K562 (cell line): ENCODE results near the gene ITPR2. TPM values are rescaled to one million over a fixed set of nuclear protein-coding genes. Genes with fewer than 3 reads are reported as not detected.

Experiments
- ATAC-seq: fragments of 200-7000 bp; cut with Tn5 transposase; 3 replicates; pipeline ENCODE4 v1.9.1; 2020; ENCODE audit warnings: moderate library complexity
- BruUV-seq: library from RNA; stranded (reverse); fragments of 400-500 nt; replicated peaks from 2 replicates; lab custom pipeline; 2021; lab: Mats Ljungman, UMichigan
- CTCF ChIA-PET: fragments of 300-600 bp; formaldehyde crosslinking; extraction: SDS; loops from one replicate; lab custom pipeline; 2021; ENCODE audit warnings: low intra/inter-chr PET ratio; lab: Yijun Ruan, JAX
- POLR2A ChIA-PET: fragments of 300-600, 350-650 bp; sonication (Branson Sonifier 250); formaldehyde crosslinking; extraction: SDS; loops from one replicate; lab custom pipeline; 2021; ENCODE audit warnings: antibody characterized with exemption, inconsistent platforms; lab: Yijun Ruan, JAX
- DNase-seq, 4 experiments: peaks; one replicate each; pipeline versions ENCODE4 v3.0.0 to v3.0.0-alpha.2; 2011 to 2018; ENCODE audit warnings: low spot score in 3 of 4, mixed read lengths in 3 of 4; ENCODE audit errors: extremely low read depth in 1 of 4
- FAIRE-seq: peaks from 2 replicates; lab custom pipeline; 2011; peaks lifted over from hg19 to GRCh38; lab: Jason Lieb, UNC
- H2AFZ ChIP-seq: 2 replicates; pipeline ENCODE4 v1.6.0; 2011; ENCODE audit warnings: low read depth, low read length, control low read depth, inconsistent platforms
- H3K27ac ChIP-seq: fragments of 200-600 bp; 3 replicates; pipeline ENCODE4 v1.8.0; 2011; ENCODE audit warnings: low read depth, mild to moderate bottlenecking, control low read depth, inconsistent platforms, low read length, moderate library complexity, mixed read lengths; ENCODE audit errors: extremely low read depth
- H3K27me3 ChIP-seq, 2 experiments: fragments of 300-600 bp in 1 of 2; 2 replicates in 1 of 2; 3 replicates in 1 of 2; pipeline versions ENCODE4 v1.6.0 to v1.8.0; 2011; ENCODE audit warnings: inconsistent platforms in 2 of 2, low read length in 2 of 2, mild to moderate bottlenecking in 1 of 2, mixed read lengths in 1 of 2, moderate library complexity in 1 of 2; ENCODE audit not compliant: control insufficient read depth in 2 of 2, insufficient read depth in 2 of 2
- H3K36me3 ChIP-seq: fragments of 300-600 bp; 3 replicates; pipeline ENCODE4 v1.8.0; 2011; ENCODE audit warnings: mild to moderate bottlenecking, low read length, inconsistent platforms; ENCODE audit not compliant: control insufficient read depth, insufficient read depth
- H3K4me1 ChIP-seq, 2 experiments: fragments of 200-600 bp in 1 of 2; replicated peaks in 1 of 2; 2 replicates in 1 of 2; 3 replicates in 1 of 2; pipeline versions ENCODE4 v1.5.1 to v1.8.0; 2011; ENCODE audit warnings: inconsistent platforms in 2 of 2, low read length in 2 of 2, mild to moderate bottlenecking in 1 of 2, mixed read lengths in 1 of 2, moderate library complexity in 1 of 2; ENCODE audit not compliant: control insufficient read depth in 2 of 2, insufficient read depth in 2 of 2
- H3K4me2 ChIP-seq: 2 replicates; pipeline ENCODE4 v1.6.1; 2011; ENCODE audit warnings: low read length, control low read depth, inconsistent platforms, mixed read lengths; ENCODE audit not compliant: insufficient read depth
- H3K4me3 ChIP-seq: fragments of 200-600 bp; sonication (generic), shearing (Covaris generic); 2 replicates; pipeline ENCODE4 v1.5.1; 2016; ENCODE audit warnings: control low read depth, inconsistent platforms
- H3K79me2 ChIP-seq: fragments of 200-600 bp; 3 replicates; pipeline ENCODE4 v1.8.0; 2011; ENCODE audit warnings: low read length, inconsistent platforms; ENCODE audit not compliant: control insufficient read depth, insufficient read depth
- H3K9ac ChIP-seq, 2 experiments: 2 replicates each; pipeline versions ENCODE4 v1.6.0 to v1.6.1; 2011; ENCODE audit warnings: low read depth in 2 of 2, low read length in 2 of 2, control low read depth in 1 of 2, inconsistent platforms in 1 of 2, mild to moderate bottlenecking in 1 of 2, mixed read lengths in 1 of 2; ENCODE audit not compliant: insufficient read depth in 1 of 2
- H3K9me1 ChIP-seq: one replicate; pipeline ENCODE4 v1.6.0; 2011; ENCODE audit warnings: inconsistent platforms, mild to moderate bottlenecking, low read length, moderate library complexity; ENCODE audit not compliant: control insufficient read depth, insufficient read depth
- H3K9me3 ChIP-seq: replicated peaks from 2 replicates; pipeline ENCODE4 v1.5.1; 2011; ENCODE audit warnings: low read depth, low read length, inconsistent platforms; ENCODE audit not compliant: control insufficient read depth, insufficient read depth
- H4K20me1 ChIP-seq: replicated peaks from 2 replicates; pipeline ENCODE4 v1.6.1; 2011; ENCODE audit warnings: low read length, inconsistent platforms, mixed read lengths; ENCODE audit not compliant: control insufficient read depth, insufficient read depth
- CHD2 ChIP-seq: IDR thresholded peaks from 2 replicates; pipeline ENCODE4 v1.6.1; 2011; ENCODE audit warnings: low read depth, low read length
- TBL1XR1 ChIP-seq, 2 experiments: IDR thresholded peaks; 2 replicates each; pipeline ENCODE4 v1.6.1; 2012; ENCODE audit warnings: improper control_type of control experiment in 2 of 2, low read length in 2 of 2, mild to moderate bottlenecking in 1 of 2
- THAP12 ChIP-seq: fragments of 250-450 bp; sonication (Bioruptor Pico); IDR thresholded peaks from 2 replicates; pipeline ENCODE4 v1.9.0; 2021; ENCODE audit warnings: mild to moderate bottlenecking, inconsistent platforms
- ZBTB2 ChIP-seq: fragments of 450-650 bp; IDR thresholded peaks from 2 replicates; pipeline ENCODE4 v1.6.1; 2016; ENCODE audit warnings: antibody characterized with exemption
- ZBTB40 ChIP-seq, 2 experiments: fragments of 450-650 bp in 1 of 2; sonication (generic) in 1 of 2; formaldehyde crosslinking in 1 of 2; IDR thresholded peaks; 2 replicates each; pipeline versions ENCODE4 v1.7.1 to v1.9.0; 2016 to 2022; ENCODE audit warnings: inconsistent platforms in 1 of 2, mild to moderate bottlenecking in 1 of 2, missing genetic modification reagents in 1 of 2
- ZBTB7A ChIP-seq: IDR thresholded peaks from 2 replicates; pipeline ENCODE4 v1.6.1; 2011; ENCODE audit warnings: low read depth, mild to moderate bottlenecking, low read length, moderate library complexity, borderline replicate concordance; ENCODE audit not compliant: control insufficient read depth
- WGBS: fragments of 100-300 bp; shearing (Covaris generic); methylation state at CpG from one replicate; pipeline ENCODE4 v1.1.6; 2016; ENCODE audit warnings: low coverage, mixed read lengths; ENCODE audit not compliant: insufficient coverage; ENCODE audit errors: missing lambda C conversion rate; 5-methylcytosine and 5-hydroxymethylcytosine counted together
- in situ Hi-C: fragments of 300-500 bp; cut with MboI; formaldehyde crosslinking; loops from 4 replicates; pipeline ENCODE4 v1.15.0; 2018; ENCODE audit warnings: inconsistent platforms, mixed read lengths
- intact Hi-C: fragments of 100-400 bp; cut with micrococcal nuclease; formaldehyde crosslinking; loops from 2 replicates; pipeline ENCODE4 v1.14.2; 2022
- polyA plus RNA-seq, 8 experiments: library from polyadenylated mRNA; depleted of rRNA in 4 of 8; stranded (reverse) in 5 of 8; unstranded in 3 of 8; fragments of >200 nt; fragmentation: Nextera tagmentation in 2 of 8; fragmentation: Illumina TruSeq in 1 of 8; extraction: Ambion mirVana in 2 of 8; extraction: Trizol in 1 of 8; gene quantifications; 2 replicates each; pipeline versions ENCODE4 v1.2.1 to v1.2.3, GENCODE V29; 2011 to 2014; ENCODE audit warnings: inconsistent platforms in 1 of 8, missing spikeins in 1 of 8
- total RNA-seq, 7 experiments: library from RNA; depleted of rRNA in 6 of 7; stranded (reverse); fragments of >200 nt in 6 of 7; fragmentation: Illumina TruSeq in 2 of 7; extraction: Trizol in 2 of 7; gene quantifications; 2 replicates each; pipeline versions ENCODE4 v1.2.1 to v1.2.3, GENCODE V29; 2011 to 2021; ENCODE audit warnings: low replicate concordance in 1 of 7

The ITPR2 gene
- total and polyA plus RNA-seq, 9 of the 15 experiments (the other 6 are each of a cell fraction or from before 2014, with no cell fraction given) = 0.21 to 3.3 (median 0.95) TPM

- H3K27me3 ChIP-seq = no peaks in the 10 kb centered on the region
- POLR2A ChIA-PET = no interaction called here
- no peak overlapping the region for H3K4me2 ChIP-seq
- no peak overlapping the region for H2AFZ ChIP-seq
- H3K4me3 ChIP-seq = no peak overlapping the region
- ATAC-seq = no peak
- no peaks in the 10 kb centered on the region for H3K79me2 ChIP-seq
- 0 out of 2 replicates have a peak, but pooled peaks cover 3% of the 10 kb centered on the region for H3K9me3 ChIP-seq
- CTCF ChIA-PET = no interaction called here
- DNase-seq = no peak
- no peaks in the 10 kb centered on the region for H3K9me1 ChIP-seq
- H3K4me1 ChIP-seq = no peaks in the 10 kb centered on the region
- no TSS peak for BruUV-seq
- intact Hi-C loops (no loop called here), in situ Hi-C loops (no loop called here)
- H3K36me3 ChIP-seq = no peaks in the 10 kb centered on the region
- no peak overlapping the region for H3K9ac ChIP-seq
- no peak overlapping the region for H3K27ac ChIP-seq
- no peaks in the 10 kb centered on the region for H4K20me1 ChIP-seq
- no peak for FAIRE-seq
- 17% methylated on average over 1 of the region's 1 CpG for WGBS
- TF ChIP-seq ZBTB2 (no peak), CHD2 (no peak), THAP12 (CRISPR knock-in tag) (no peak), TBL1XR1 (IDR thresholded peaks at IDR 0.05; ENCODE audit: low read length in 2 of 2) (no peak), ZBTB7A (no peak), ZBTB40 (IDR thresholded peaks at IDR 0.05) (no peak), ZBTB40 (CRISPR knock-in tag; IDR thresholded peaks at IDR 0.05) (no peak)
Observed at GRCh38 chr12:26767116-26767515, 65.9 kb downstream of the ITPR2 start.
